Progenitor cell of endocrine pancreas (in vitro differentiated cells): ENCODE measurements around the gene PLXNB2. TPM values are rescaled to one million over a fixed set of nuclear protein-coding genes. Genes with fewer than 3 reads are reported as not detected.

Experiments used
- DNase-seq: peaks from one replicate; pipeline ENCODE4 v3.0.0; 2021; ENCODE audit warnings: low spot score; ENCODE audit not compliant: unreplicated experiment
- H3K27ac Mint-ChIP-seq: 2 replicates; pipeline ENCODE4 v1.8.0; 2021; ENCODE audit warnings: mild to moderate bottlenecking, moderate library complexity, mixed read lengths
- H3K27me3 Mint-ChIP-seq: 2 replicates; pipeline ENCODE4 v1.8.0; 2021; ENCODE audit warnings: mixed read lengths
- H3K36me3 Mint-ChIP-seq: 2 replicates; pipeline ENCODE4 v1.8.0; 2022; ENCODE audit warnings: mixed read lengths; ENCODE audit not compliant: insufficient read depth
- H3K4me1 Mint-ChIP-seq: 2 replicates; pipeline ENCODE4 v1.8.0; 2021; ENCODE audit warnings: low read depth, mixed read lengths
- H3K4me3 Mint-ChIP-seq: 2 replicates; pipeline ENCODE4 v1.8.0; 2021; ENCODE audit warnings: low read depth, mild to moderate bottlenecking, moderate library complexity, mixed read lengths
- H3K9me3 Mint-ChIP-seq: 2 replicates; pipeline ENCODE4 v1.8.0; 2021; ENCODE audit warnings: low read depth, mixed read lengths
- CTCF ChIP-seq: fragments of 200-600 bp; sonication (generic); IDR thresholded peaks from one replicate; pipeline ENCODE4 v1.5.0; 2021; ENCODE audit warnings: antibody characterized with exemption, mild to moderate bottlenecking; ENCODE audit not compliant: unreplicated experiment
- total RNA-seq: library from RNA; stranded (reverse); gene quantifications from 2 replicates; pipeline ENCODE4 v1.2.1, GENCODE V29; 2021

PLXNB2 gene
- total RNA-seq, 1 donor from 2014 or later, result 182 TPM

GRCh38 chr22:50297510-50298265 lies 9.8 kb downstream of the PLXNB2 start:
- Mint-ChIP-seq H3K36me3 (no peaks in the 10 kb centered on the region), H3K9me3 (no peaks in the 10 kb centered on the region), H3K27ac (peak overlapping the region; percentile 85), H3K27me3 (no peaks in the 10 kb centered on the region), H3K4me1 (peaks cover 19% of the 10 kb centered on the region), H3K4me3 (no peak overlapping the region)
- no peak for DNase-seq
- TF ChIP-seq CTCF, result no peak

GRCh38 chr22:50296658-50297490 lies 10.6 kb downstream of the PLXNB2 start:
- H3K9me3 Mint-ChIP-seq, result no peaks in the 10 kb centered on the region
- peak overlapping the region; percentile 85 for H3K27ac Mint-ChIP-seq
- DNase-seq, result no peak
- no peak overlapping the region for H3K4me3 Mint-ChIP-seq
- peaks cover 21% of the 10 kb centered on the region for H3K4me1 Mint-ChIP-seq
- no peaks in the 10 kb centered on the region for H3K27me3 Mint-ChIP-seq
- no peak for TF ChIP-seq CTCF
- peaks cover under 1% of the 10 kb centered on the region for H3K36me3 Mint-ChIP-seq

GRCh38 chr22:50294319-50294656 lies 13.2 kb downstream of the PLXNB2 start:
- Mint-ChIP-seq H3K27ac (peak overlapping the region; percentile 74), H3K9me3 (no peaks in the 10 kb centered on the region), H3K4me1 (peaks cover 21% of the 10 kb centered on the region), H3K36me3 (peaks cover 1% of the 10 kb centered on the region), H3K27me3 (no peaks in the 10 kb centered on the region), H3K4me3 (no peak overlapping the region)
- TF ChIP-seq CTCF, result no peak
- no peak for DNase-seq

GRCh38 chr22:50293441-50294318 lies 13.8 kb downstream of the PLXNB2 start:
- Mint-ChIP-seq H3K9me3 (no peaks in the 10 kb centered on the region), H3K27me3 (no peaks in the 10 kb centered on the region), H3K36me3 (peaks cover 1% of the 10 kb centered on the region), H3K4me1 (peaks cover 20% of the 10 kb centered on the region), H3K4me3 (no peak overlapping the region), H3K27ac (peak overlapping the region; percentile 74)
- peak; percentile 59 for DNase-seq
- no peak for TF ChIP-seq CTCF
